AG08395 (cell line): ENCODE measurements around the gene SYNGAP1.

Experiments
- DNase-seq: peaks from one replicate; pipeline ENCODE4 v3.0.0; 2012; ENCODE audit warnings: mixed read lengths, low spot score

Gene SYNGAP1

DNA sequence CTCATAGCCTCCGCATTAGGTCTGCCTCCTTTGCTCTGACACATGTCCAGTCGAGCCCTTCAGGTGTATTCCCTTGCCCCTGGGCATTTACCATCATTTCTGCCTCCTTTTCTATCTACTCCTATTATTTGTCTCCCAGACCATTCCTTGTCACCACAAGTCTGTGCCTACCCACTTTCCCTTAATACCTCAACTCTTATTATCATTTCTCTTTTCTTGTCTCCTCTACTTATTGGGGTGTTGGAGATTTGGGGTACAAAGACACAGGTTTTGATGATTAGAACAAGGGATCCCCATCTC is 1.4 kb downstream of the SYNGAP1 start:
- no peak for DNase-seq

GRCh38 chr6:33423777-33424176 is 3.9 kb downstream of the SYNGAP1 start:
- no peak for DNase-seq

GRCh38 chr6:33424855-33425667 is 5.2 kb downstream of the SYNGAP1 start:
- no peak for DNase-seq

DNA sequence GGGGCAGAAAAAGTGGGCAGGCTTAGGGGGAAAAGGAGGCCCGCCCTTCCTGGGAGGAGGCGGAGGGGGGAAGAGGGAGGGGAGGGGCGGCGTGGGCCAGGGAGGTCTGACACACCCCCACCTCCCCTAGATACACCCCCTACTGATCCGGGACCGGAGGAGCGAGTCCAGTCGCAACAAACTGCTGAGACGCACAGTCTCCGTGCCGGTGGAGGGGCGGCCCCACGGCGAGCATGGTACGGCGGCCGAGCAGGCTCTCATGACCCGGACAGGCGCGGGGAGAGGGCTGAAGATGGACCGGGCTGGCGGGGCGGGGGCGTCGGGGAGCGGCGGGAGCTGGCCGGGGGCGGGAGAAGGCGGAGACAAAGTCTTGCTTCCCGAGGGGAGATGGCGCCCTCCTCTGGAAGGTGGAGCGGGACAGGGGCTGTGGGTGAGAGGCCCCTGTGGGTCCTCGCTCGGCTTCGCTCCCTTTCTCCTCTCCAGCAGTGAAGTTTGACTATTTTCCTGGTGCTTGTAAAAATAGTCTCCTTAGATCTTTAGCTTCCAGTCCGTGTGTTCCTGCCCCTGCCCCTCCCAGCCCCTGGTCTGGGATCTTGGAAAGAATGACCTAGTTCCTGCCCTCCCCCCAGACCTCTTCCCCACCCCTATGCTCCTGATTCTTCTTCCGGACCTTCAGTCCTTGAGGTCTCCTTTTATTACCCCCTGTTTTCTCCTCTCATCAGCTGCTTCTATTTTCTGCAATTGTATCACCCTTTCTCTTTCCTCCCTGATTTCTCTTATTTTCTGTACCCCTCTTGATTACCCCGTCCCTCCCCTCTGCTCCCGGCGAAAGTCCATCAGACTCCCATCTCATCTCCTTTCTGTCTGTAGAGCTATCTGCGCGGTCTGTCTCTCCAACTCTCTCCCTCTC is 6.1 kb downstream of the SYNGAP1 start:
- peak; percentile 83 for DNase-seq

DNA sequence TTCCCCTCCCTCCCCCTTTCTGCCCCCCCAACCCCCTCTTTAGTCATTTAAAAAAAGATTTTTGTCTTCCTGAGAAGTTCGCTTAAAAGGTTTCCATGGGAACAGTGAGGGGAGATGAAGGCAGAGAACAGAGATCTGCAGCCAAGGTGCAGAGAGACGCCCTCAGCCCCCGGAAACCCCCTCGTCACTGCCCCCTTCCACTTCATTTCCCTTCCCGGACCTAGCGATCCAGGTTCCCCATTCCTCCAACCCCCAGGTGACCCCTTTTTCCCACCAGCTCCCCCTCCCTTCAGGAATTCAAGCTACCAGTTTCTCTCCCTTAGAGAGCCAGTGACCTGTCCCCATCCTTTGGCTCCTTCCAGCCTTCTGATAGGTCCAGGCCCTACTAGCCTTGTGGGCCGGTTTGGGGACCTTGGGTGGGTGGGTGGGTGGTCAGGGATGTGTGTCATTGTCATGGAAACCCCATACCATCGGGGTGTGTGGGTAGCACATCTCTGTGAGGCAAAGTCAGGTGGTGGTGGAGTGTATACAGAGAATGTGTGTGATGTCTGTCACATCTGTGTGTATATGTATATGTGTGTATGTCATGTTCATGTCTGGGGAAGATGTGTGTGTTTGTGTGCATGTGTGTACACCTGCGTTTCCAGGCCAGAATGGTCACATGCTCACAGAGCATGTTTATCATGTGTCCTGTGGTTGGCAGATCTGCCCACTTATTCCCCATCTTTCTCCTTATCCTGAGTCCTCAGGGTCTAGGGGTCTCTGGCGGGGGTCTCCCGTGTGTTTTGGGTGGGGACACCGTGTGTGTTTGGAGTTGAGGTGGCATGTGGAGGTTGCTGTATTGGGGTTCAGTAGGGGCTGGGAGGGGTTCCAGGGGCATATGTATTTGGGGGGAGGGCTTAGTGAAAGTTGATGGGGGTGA is 7.0 kb downstream of the SYNGAP1 start:
- DNase-seq, result no peak

DNA sequence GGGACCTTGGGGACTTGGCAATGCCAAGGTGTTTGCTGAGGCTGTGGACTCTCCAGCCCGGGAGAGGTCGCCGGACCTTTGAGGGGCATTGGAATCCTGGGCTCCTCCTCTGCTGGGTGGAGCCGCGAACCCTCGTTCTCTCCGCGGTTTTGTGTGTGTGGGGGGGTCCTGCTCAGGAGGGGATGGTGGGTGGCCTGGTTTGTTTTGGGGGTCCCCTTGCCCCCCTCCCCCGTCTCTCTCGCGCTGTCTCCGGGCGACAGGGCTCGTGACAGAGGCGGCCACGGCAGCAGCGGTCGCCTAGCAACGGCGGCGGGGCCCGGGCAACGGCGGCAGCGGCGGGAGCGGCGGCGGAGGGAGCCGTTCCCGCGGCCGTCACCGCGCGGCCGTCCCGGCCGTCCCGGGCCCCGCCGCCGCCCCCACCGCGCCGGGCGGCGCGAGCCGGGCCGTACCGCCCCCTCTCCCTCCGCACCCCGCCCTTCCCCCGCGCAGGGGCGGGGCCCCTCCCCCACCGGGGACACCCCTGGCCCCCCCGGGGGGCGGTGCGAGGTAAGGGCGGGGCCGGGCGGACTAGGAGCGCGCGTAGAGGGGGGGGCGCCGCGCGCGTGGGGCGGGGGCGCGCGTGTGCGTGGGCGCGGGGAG is 7.8 kb downstream of the SYNGAP1 start:
- DNase-seq, result peak; percentile 58

- DNase-seq, result peak; percentile 37
These were observed 8.5 kb downstream of the SYNGAP1 start for GRCh38 chr6:33428224-33428965.

DNA sequence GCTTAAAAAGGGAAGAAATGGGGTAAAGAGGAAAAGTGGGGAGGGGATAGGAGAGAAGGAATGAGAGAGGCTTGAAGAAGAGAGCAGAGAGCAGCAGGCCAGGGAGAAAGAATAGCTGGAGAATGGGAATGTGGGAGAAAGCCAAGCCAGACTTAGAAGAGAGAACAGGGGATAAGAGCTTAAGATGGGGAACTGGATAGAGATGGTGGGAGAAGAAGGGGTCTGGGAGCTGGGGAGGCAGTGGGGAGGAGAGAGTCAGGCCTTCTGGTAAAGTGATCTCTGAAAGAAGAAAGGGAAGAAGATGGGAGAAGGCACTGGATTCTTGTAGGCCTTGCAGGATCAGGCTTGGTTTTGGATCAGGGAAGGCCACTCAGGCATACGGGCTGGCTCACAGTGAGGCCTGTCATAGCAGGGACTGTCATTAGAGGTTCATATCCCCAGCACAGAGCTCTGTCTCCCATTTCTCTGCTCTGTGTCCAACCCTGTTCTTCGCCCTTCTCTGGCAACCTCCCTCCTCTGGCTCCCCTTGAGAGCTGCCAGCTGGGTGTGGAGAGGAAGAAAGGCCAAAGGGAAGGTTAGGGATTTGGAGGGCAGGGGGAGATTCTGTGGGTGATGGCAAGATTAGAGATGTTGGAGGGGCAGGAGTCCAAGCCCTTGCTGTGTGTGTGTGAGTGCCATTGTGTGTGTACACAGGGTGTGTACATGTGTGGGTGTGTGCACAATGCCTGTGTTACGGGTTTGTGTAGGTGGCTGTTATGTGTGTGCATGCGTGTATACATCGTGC is 9.3 kb downstream of the SYNGAP1 start:
- no peak for DNase-seq

DNA sequence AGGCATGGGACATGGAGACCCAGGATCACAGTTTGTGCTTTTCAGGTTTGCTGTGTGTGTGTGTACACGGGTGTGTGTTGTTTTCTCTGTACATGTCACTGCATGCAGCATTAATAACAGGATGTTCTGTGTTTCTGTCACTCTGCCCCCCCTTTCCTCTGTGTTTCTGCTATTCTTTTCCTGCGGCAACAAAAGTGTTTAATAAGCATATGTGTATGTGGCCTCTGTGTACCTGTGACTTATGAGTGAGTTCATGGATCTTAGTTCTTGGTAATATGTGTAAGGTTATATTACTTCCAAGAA is 9.8 kb downstream of the SYNGAP1 start:
- DNase-seq, result no peak

GRCh38 chr6:33430334-33430733 is 10.5 kb downstream of the SYNGAP1 start:
- DNase-seq, result no peak

- peak; percentile 87 for DNase-seq
These were observed 11.4 kb downstream of the SYNGAP1 start for GRCh38 chr6:33430991-33431879.

GRCh38 chr6:33431880-33432541 is 12.1 kb downstream of the SYNGAP1 start:
- no peak for DNase-seq

GRCh38 chr6:33432546-33432945 is 12.7 kb downstream of the SYNGAP1 start:
- DNase-seq, result no peak

- no peak for DNase-seq
These were observed 13.2 kb downstream of the SYNGAP1 start for GRCh38 chr6:33433001-33433543.

DNA sequence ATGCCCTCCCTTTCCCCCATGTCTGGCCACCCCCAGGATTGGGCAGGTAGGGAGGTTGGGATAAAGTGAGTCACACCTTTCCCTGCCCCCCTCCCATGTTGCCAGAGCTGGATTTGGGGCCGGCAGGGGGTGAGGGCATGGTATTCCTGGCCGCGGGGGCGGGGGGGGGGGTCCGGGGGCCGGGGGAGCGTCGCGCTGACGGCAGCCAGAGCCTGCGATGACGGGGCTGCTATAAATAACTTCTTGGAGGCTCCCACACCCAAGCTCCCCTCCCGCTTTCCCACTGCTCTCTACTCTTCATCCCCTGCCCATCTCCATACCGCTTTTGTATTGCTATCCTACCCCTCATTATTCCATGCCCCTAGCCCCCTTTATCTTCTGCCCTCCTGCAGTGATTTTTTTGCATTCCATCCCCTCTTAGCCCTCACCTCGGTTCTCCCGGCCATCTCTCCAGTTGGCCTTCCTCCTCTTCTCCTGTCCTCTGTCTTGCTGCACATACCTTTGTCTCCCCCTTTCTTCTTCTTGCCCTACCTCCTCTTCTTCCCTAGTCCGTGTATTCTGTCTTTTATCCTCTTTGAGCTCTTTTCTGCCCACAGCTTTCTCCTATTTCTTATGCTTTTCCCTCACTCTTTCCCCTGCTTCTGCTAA is 13.8 kb downstream of the SYNGAP1 start:
- DNase-seq, result no peak

GRCh38 chr6:33434961-33435360 is 15.1 kb downstream of the SYNGAP1 start:
- no peak for DNase-seq

GRCh38 chr6:33437666-33438065 is 17.8 kb downstream of the SYNGAP1 start:
- DNase-seq, result no peak
